GM19452 (cell line): ENCODE measurements around the gene RHOB.

Experiments
- ATAC-seq: cut with Tn5 transposase; IDR thresholded peaks from one replicate; pipeline ENCODE4 v1.9.1; 2021; ENCODE audit not compliant: unreplicated experiment

Gene RHOB

DNA sequence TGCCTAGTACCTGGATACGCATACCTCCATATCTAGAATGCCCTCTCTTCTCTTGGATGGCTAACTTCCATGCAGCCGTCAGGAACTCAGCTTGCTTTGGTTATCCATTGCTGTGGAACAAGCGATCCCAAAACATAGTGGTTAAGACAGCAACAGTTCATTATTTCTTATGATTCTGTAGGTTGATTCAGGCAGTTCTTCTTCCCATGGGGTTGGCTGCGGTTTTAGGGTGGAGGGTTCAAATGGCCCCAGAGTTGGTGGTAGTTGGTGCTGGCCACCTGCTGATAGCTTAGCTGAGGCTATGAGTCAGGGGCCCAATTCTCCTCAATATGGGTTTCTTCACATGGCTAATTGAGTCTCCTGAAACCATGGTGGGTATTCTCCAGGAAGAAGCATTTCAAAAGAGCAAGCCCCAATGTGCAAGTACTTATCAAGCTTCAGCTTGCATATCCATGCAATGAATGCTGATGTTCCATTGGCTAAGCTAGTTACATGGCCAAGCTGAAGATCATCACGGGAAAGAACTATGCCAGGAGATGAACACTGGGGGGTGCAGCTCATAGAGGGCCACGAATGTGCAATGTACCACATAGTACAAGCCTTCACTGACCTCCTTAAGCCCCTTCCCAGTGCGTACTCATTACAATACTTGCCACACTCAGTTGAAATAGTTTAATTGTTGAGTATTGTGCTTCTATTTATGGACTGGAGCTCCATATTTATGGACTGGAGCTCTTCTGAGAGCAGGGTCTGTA, 10.0 kb upstream of the RHOB start:
- ATAC-seq = no peak

DNA sequence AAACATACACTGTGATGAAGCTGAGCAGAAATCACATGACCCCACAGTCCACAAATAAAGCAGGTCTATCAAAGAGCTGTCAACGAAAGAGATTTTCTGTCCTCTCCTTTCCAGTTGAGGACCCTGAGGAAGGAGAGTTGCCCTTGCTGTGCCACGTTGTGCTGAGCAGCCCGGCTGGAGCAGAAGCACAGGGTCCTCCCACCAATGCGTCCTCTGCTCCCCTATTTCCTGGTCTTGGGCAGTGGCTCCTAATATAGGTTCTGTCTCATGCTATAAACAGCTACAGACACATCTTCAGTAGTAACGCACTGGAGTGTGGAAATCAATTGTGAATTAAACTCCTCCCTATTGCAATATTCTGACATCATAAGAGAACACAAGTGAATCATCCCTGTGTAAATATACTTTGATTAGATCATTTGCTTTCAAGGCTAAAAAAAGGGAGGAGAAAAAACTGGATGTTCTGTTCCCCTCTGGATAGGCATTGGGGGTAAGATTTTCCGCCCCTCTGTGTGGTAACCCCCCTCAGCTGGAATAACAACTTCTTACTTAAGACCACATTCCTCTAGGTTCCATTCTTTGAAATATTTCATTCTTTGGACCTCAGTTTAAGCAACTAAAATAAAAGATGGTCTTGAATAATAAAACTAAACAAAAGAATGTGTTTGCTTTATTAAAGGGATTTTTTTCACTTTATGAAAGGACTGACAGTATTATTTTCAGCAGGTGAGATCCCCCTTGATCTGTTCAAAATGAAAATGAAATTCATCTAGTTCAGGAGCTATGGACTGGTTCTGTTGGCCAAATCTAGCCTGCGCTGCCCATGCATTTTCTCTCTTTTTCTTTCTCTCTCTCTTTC, 8.3 kb upstream of the RHOB start:
- ATAC-seq = no peak

- ATAC-seq = no peak
Measured at GRCh38 chr2:20439193-20439475, 7.7 kb upstream of the RHOB start.

DNA sequence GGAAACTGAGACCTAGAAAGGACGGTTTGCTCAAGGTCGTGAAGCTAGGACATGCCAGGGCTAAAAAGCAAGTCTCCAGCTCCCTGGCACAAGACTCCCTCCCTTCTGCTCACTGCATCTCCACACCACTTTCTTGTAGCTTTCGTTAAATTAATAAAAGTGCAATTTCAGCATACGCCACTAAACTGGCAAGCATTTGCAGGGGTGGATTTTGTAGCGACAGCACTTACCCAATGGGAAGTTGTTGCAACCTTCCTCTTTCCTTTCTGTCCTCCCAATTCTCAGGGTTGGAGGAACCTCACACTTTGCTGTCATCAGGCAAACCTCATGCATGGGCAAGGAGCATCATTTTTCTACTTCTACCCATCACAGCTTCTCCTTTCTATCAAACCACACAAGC, 7.4 kb upstream of the RHOB start:
- ATAC-seq = no peak

DNA sequence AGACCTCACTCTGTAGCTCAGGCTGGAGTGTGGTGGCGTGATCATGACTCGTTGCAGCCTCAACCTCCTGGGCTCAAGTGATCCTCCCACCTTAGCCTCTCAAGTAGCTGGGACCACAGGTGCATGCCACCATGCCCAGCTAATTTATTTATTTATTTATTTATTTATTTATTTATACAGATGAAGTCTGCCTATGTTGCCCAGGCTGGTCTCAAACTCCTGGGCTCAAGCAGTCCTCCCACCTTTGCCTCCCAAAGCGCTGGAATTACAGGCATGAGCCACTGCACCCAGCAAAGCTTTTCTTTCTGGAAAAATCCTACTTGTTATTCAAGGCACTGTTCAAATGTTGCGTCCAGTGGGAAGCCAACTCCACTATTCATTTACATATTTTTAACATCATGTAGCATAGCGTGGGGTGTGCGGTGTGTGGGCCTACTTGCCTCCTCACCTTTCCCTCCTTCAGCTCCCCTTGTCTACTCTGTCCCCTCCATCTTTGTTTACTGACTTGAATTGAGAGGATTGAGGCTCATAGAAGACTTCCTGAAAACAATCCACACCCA, 6.8 kb upstream of the RHOB start:
- ATAC-seq = no peak

GRCh38 chr2:20443276-20443920, 3.5 kb upstream of the RHOB start:
- ATAC-seq = no peak

GRCh38 chr2:20444101-20444992, 2.5 kb upstream of the RHOB start:
- ATAC-seq = no peak

DNA sequence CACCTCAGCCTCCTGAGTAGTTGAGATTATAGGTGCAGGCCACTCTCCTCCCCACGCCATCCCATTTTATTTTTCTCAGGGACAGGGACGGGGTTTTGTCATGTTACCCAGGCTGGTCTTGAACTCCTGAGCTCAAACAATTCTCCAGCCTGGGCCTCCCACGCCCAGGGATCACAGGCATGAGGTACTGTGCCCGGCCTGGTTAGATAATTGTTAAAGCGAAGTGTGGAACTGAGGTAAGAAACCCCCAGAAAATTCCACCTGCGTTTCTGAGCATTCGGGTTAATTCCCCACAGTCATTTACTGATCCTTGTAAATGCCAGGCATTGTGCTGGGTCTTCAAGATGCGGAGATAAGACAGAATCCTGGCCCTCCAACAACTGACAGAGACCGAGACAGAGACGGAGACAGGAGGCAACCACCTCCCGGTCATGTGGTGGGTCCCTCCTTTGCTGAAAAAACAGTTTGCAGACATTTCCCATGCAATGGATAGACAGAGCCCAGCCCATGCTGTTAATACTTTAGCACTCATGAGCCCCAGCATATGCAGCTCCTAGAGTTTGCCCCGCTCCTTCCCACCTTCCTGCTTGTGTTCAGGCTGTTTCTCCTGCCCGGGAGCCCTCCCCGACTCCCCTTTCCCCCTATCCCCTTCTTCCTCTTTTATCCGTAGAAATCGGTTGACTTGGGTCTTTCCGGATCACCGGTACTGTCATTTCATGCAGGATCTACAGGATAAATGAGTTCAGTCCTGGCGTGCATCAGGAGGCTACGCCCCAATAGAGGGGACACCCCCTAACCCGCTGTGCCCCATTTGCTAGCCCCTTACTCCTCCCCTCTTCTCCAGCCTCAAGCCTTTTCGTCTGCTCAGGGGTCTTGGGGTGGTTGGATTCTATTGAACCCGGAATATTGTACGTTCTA, 1.6 kb upstream of the RHOB start:
- ATAC-seq = no peak

GRCh38 chr2:20446255-20446916, 488 bp upstream of the RHOB start:
- no peak for ATAC-seq

- ATAC-seq = peak; percentile 1
Measured at GRCh38 chr2:20447437-20448245, 767 bp downstream of the RHOB start.

GRCh38 chr2:20448246-20448976, 1.5 kb downstream of the RHOB start:
- ATAC-seq = no peak

DNA sequence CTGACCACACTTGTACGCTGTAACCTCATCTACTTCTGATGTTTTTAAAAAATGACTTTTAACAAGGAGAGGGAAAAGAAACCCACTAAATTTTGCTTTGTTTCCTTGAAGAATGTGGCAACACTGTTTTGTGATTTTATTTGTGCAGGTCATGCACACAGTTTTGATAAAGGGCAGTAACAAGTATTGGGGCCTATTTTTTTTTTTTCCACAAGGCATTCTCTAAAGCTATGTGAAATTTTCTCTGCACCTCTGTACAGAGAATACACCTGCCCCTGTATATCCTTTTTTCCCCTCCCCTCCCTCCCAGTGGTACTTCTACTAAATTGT, 2.1 kb downstream of the RHOB start:
- ATAC-seq = no peak

GRCh38 chr2:20449501-20450200, 2.8 kb downstream of the RHOB start:
- no peak for ATAC-seq

DNA sequence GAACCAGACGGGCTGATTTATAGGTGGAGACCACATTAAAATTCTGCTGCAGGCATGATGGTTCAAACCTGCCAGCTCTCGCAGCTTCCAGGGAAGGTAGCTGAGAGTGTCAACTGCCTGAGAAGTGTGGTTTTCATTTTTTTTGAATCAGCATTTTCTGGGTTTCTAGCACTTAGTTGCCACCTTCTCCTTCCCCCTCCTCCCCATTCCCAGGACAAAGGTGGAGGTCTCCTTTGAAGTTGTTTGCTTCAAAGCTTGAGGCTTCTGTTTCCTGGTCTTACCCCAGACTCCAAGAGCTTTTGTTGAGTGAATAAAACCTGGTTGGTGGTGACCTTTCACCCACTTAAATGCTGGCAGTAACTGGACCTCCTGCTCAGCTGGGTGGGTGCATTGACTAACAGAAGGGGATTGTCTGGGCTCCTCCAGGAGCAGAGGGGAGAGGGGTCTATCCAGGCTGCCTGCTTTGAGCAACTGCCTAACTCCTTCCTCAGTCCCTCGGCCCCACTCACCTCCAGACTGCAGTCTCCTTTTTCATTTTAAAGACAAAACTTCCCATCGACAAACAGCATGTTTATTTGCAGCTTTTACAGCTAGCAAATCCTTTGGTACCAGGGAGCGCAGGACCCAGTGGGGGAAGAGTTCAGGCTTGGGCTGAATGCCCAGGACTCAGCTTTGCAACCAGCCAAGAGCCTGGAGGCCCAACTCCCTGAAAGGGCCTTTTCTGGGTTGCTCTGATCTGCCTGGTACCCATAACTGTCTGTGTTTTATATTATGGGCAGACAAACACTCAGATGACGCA, 3.5 kb downstream of the RHOB start:
- no peak for ATAC-seq

DNA sequence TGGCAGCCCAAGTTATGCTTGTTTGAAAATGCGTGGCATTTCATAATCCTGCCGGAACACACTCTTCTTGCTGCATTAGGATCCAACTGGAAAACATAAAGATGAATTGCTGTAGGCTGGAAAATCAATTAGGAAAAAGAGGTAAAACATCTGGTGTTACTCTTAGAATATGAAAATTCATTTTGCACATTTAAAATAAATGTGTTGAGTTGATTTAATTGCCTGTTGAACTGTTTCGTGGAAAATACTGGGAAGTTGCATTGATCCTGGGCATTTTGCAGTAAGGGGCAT, 4.1 kb downstream of the RHOB start:
- ATAC-seq = no peak

DNA sequence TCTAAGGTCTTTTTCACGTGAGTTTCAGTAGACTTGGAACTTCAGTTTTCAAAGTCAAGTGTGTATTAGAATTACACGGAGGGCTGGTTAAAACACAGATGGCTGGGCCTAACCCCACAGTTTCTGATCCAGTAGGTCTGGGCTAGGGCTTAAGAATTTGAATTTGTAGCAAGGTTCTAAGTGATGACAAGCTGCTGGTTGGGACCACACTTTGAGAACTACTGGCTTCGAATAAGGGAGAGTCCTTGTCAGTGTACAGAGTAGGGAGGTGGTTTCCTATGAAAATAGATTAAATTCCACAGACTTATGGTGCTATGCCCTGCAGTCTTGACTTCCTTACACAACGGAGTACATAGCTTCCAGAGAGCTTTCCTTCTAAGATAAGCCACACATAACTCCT, 4.5 kb downstream of the RHOB start:
- ATAC-seq = no peak
